Measurements from ENCODE around the gene MOBP. TPM values are rescaled to one million over a fixed set of nuclear protein-coding genes. Genes with fewer than 3 reads are reported as not detected.

MOBP gene
- total and polyA plus RNA-seq, 2 experiments from 2014 or later, result not detected

DNA sequence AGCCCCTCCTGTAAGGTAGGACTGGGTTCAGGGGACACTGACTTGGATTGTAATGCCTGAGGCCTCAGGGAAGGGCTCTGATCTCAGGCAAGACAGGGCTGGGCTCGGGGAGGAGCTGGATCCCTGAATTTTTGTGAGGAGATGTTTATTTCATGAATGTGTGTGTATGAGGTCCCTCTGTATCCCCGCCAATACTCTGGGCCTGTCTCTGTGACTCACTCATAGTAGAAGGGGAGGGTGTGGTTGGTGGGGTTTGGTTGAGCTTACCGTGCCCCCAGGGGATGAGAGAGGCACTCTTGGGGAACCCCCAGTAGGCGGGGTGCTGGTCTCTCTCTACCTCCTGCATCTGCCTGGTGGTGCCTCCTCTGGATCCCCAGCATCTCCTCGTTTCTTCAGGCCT, 32.9 kb upstream of the MOBP start:
- no peak for ATAC-seq
- Mint-ChIP-seq H3K27me3 (ENCODE audit: insufficient read depth, low read depth, poor library complexity) (peaks cover 8% of the 10 kb centered on the region), H3K27ac (no peak overlapping the region), H3K9me3 (no peaks in the 10 kb centered on the region), H3K4me1 (peaks cover 6% of the 10 kb centered on the region; the same call in 1 of the 3 replicates), H3K36me3 (ENCODE audit: low read depth) (no peaks in the 10 kb centered on the region), H3K4me3 (no peak overlapping the region)
- Histone ChIP-seq H3K79me2 (replicated peaks; ENCODE audit: insufficient read depth) (no peaks in the 10 kb centered on the region), H3K4me2 (no peak overlapping the region), H3K36me3 (ENCODE audit: insufficient read depth) (no peaks in the 10 kb centered on the region), H3K4me1 (ENCODE audit: insufficient read depth) (no peaks in the 10 kb centered on the region), H3K9me2 (ENCODE audit: insufficient read depth) (peaks cover 7% of the 10 kb centered on the region; the same call in 1 of the 2 replicates), H3K27me3 (ENCODE audit: insufficient read depth) (no peaks in the 10 kb centered on the region), H3F3A (replicated peaks; ENCODE audit: low read depth) (no peaks in the 10 kb centered on the region), H3K4me3 (no peak overlapping the region), H2AFZ (no peak overlapping the region), H3K27ac (ENCODE audit: low read depth) (no peak overlapping the region), H4K20me1 (replicated peaks; ENCODE audit: insufficient read depth) (no peaks in the 10 kb centered on the region)
- TF ChIP-seq ZNF114 (CRISPR knock-in tag; IDR thresholded peaks at IDR 0.05), result no peak
- no peak for TF ChIP-seq JUNB (IDR thresholded peaks at IDR 0.05; ENCODE audit: unreplicated experiment)
- TF ChIP-seq, protein P1, sequence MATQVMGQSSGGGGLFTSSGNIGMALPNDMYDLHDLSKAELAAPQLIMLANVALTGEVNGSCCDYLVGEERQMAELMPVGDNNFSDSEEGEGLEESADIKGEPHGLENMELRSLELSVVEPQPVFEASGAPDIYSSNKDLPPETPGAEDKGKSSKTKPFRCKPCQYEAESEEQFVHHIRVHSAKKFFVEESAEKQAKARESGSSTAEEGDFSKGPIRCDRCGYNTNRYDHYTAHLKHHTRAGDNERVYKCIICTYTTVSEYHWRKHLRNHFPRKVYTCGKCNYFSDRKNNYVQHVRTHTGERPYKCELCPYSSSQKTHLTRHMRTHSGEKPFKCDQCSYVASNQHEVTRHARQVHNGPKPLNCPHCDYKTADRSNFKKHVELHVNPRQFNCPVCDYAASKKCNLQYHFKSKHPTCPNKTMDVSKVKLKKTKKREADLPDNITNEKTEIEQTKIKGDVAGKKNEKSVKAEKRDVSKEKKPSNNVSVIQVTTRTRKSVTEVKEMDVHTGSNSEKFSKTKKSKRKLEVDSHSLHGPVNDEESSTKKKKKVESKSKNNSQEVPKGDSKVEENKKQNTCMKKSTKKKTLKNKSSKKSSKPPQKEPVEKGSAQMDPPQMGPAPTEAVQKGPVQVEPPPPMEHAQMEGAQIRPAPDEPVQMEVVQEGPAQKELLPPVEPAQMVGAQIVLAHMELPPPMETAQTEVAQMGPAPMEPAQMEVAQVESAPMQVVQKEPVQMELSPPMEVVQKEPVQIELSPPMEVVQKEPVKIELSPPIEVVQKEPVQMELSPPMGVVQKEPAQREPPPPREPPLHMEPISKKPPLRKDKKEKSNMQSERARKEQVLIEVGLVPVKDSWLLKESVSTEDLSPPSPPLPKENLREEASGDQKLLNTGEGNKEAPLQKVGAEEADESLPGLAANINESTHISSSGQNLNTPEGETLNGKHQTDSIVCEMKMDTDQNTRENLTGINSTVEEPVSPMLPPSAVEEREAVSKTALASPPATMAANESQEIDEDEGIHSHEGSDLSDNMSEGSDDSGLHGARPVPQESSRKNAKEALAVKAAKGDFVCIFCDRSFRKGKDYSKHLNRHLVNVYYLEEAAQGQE (IDR thresholded peaks at IDR 0.05; ENCODE audit: unreplicated experiment), result no peak
- TF ChIP-seq CREB1 (CRISPR knock-in tag; IDR thresholded peaks at IDR 0.05; ENCODE audit: low read depth), result no peak
- TF ChIP-seq STAT1 (IDR thresholded peaks at IDR 0.05; ENCODE audit: unreplicated experiment), result no peak
- no peak for TF ChIP-seq EZH2 (IDR thresholded peaks at IDR 0.05; ENCODE audit: low read depth, unreplicated experiment)
- no peak for TF ChIP-seq EZH2phosphoT487 (IDR thresholded peaks at IDR 0.05; ENCODE audit: unreplicated experiment)
- no peak for TF ChIP-seq POLR2AphosphoS5 (IDR thresholded peaks at IDR 0.05; ENCODE audit: low read depth)
- TF ChIP-seq, protein P2, sequence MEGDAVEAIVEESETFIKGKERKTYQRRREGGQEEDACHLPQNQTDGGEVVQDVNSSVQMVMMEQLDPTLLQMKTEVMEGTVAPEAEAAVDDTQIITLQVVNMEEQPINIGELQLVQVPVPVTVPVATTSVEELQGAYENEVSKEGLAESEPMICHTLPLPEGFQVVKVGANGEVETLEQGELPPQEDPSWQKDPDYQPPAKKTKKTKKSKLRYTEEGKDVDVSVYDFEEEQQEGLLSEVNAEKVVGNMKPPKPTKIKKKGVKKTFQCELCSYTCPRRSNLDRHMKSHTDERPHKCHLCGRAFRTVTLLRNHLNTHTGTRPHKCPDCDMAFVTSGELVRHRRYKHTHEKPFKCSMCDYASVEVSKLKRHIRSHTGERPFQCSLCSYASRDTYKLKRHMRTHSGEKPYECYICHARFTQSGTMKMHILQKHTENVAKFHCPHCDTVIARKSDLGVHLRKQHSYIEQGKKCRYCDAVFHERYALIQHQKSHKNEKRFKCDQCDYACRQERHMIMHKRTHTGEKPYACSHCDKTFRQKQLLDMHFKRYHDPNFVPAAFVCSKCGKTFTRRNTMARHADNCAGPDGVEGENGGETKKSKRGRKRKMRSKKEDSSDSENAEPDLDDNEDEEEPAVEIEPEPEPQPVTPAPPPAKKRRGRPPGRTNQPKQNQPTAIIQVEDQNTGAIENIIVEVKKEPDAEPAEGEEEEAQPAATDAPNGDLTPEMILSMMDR (conservative IDR thresholded peaks at IDR 0.05; ENCODE audit: low read depth in 2 of 2), result no peak
- TF ChIP-seq, protein P3, sequence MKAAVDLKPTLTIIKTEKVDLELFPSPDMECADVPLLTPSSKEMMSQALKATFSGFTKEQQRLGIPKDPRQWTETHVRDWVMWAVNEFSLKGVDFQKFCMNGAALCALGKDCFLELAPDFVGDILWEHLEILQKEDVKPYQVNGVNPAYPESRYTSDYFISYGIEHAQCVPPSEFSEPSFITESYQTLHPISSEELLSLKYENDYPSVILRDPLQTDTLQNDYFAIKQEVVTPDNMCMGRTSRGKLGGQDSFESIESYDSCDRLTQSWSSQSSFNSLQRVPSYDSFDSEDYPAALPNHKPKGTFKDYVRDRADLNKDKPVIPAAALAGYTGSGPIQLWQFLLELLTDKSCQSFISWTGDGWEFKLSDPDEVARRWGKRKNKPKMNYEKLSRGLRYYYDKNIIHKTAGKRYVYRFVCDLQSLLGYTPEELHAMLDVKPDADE (IDR thresholded peaks at IDR 0.05), result no peak
- DNase-seq (ENCODE audit: low spot score), result no peak
